Activated CD4-positive, alpha-beta memory T cell treated with anti-CD3 and anti-CD28 coated beads for 36 hours (primary cell): ENCODE measurements around the gene HTR4. TPM values are rescaled to one million over a fixed set of nuclear protein-coding genes. Genes with fewer than 3 reads are reported as not detected.

Experiments
- CTCF ChIA-PET: fragments of 350-600 bp; sonication (Branson Sonifier 250); formaldehyde crosslinking; loops from one replicate; lab custom pipeline; 2021; ENCODE audit warnings: antibody characterized with exemption, inconsistent platforms; lab: Charles Lee
- POLR2A ChIA-PET: fragments of 350-600 bp; sonication (Branson Sonifier 250); formaldehyde crosslinking; loops from one replicate; lab custom pipeline; 2021; ENCODE audit warnings: antibody characterized with exemption; lab: Charles Lee
- DNase-seq: peaks from one replicate; pipeline ENCODE4 v3.0.0-alpha.2; 2020
- H3K27ac Mint-ChIP-seq: one replicate; pipeline ENCODE4 v1.8.0; 2021; ENCODE audit warnings: mixed read lengths
- H3K27me3 Mint-ChIP-seq: one replicate; pipeline ENCODE4 v1.8.0; 2021; ENCODE audit warnings: mixed read lengths
- H3K36me3 Mint-ChIP-seq: one replicate; pipeline ENCODE4 v1.8.0; 2021; ENCODE audit warnings: mixed read lengths
- H3K4me1 Mint-ChIP-seq: one replicate; pipeline ENCODE4 v1.8.0; 2021; ENCODE audit warnings: low read depth, mixed read lengths
- H3K4me3 Mint-ChIP-seq: one replicate; pipeline ENCODE4 v1.8.0; 2021; ENCODE audit warnings: mild to moderate bottlenecking, mixed read lengths
- H3K9me3 Mint-ChIP-seq: one replicate; pipeline ENCODE4 v1.8.0; 2021; ENCODE audit warnings: mixed read lengths
- intact Hi-C: fragments of 100-400 bp; cut with micrococcal nuclease; formaldehyde crosslinking; loops from one replicate; pipeline ENCODE4 v1.15.1; 2023
- total RNA-seq, 2 experiments: library from RNA; stranded (reverse); gene quantifications; one replicate each; pipeline ENCODE4 v1.2.3, GENCODE V29; 2021

The HTR4 gene
- total RNA-seq, 2 experiments from 2014 or later: not detected

- Mint-ChIP-seq H3K36me3 (peaks cover 35% of the 10 kb centered on the region), H3K27me3 (no peaks in the 10 kb centered on the region), H3K4me1 (peaks cover 4% of the 10 kb centered on the region), H3K27ac (peak overlapping the region; percentile 76), H3K4me3 (no peak overlapping the region), H3K9me3 (no peaks in the 10 kb centered on the region)
- CTCF ChIA-PET: no interaction called here
- intact Hi-C loops: loop anchor here (10.0 kb wide), 1 partner anchor 678 kb away; no protein-coding TSS in a partner anchor
- DNase-seq: no peak
- POLR2A ChIA-PET: no interaction called here
These were observed 217.1 kb downstream of the HTR4 start for GRCh38 chr5:148437249-148437648.

DNA sequence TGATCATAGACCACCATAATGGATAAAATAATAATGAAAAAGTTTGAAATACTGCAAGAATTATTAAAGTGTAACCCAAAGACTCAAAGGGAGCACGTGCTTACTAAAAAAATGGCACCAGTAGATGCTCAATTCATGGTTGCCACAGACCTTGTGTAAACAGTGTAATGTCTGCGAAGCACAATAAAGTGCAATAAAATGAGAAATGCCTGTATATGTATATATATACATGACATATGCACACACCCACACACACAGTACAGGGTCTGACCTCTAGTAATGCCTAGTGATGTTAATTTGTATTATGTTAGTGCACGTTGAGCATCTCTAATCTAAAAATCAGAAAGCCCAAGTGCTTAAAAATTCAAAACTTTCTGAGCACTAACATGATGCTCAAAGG, 218.3 kb downstream of the HTR4 start:
- no peaks in the 10 kb centered on the region for H3K9me3 Mint-ChIP-seq
- H3K4me1 Mint-ChIP-seq: peaks cover 4% of the 10 kb centered on the region
- H3K27me3 Mint-ChIP-seq: no peaks in the 10 kb centered on the region
- ChIA-PET POLR2A (no interaction called here), CTCF (no interaction called here)
- no peak overlapping the region for H3K4me3 Mint-ChIP-seq
- no peak overlapping the region for H3K27ac Mint-ChIP-seq
- intact Hi-C loops: loop anchor here (10.0 kb wide), 1 partner anchor 679 kb away; no protein-coding TSS in a partner anchor
- DNase-seq: no peak
- H3K36me3 Mint-ChIP-seq: peaks cover 35% of the 10 kb centered on the region

GRCh38 chr5:148433826-148434225, 220.5 kb downstream of the HTR4 start:
- H3K27me3 Mint-ChIP-seq: no peaks in the 10 kb centered on the region
- ChIA-PET POLR2A (no interaction called here), CTCF (no interaction called here)
- DNase-seq: no peak
- H3K4me3 Mint-ChIP-seq: no peak overlapping the region
- intact Hi-C loops: loop anchor here (10.0 kb wide), 1 partner anchor 681 kb away; no protein-coding TSS in a partner anchor
- no peak overlapping the region for H3K27ac Mint-ChIP-seq
- H3K9me3 Mint-ChIP-seq: no peaks in the 10 kb centered on the region
- peaks cover 29% of the 10 kb centered on the region for H3K36me3 Mint-ChIP-seq
- peaks cover 4% of the 10 kb centered on the region for H3K4me1 Mint-ChIP-seq

Other genes with a start within 250 kb of the HTR4 start
- under 1 TPM; 0.36 to 0.52 TPM for gene ADRB2, start 172.1 kb upstream of the HTR4 start, total RNA-seq